IPS DF 4.7 (cell line): ENCODE results near the gene LUZP1.

Experiments
- DNase-seq: peaks from one replicate; pipeline ENCODE4 v3.0.0-alpha.2; 2013; ENCODE audit warnings: low spot score; ENCODE audit errors: extremely low read depth

Gene LUZP1

GRCh38 chr1:23156940-23157339 is 11.7 kb downstream of the LUZP1 start:
- no peak for DNase-seq

GRCh38 chr1:23152966-23153684 is 15.5 kb downstream of the LUZP1 start:
- DNase-seq = no peak

- no peak for DNase-seq
Measured at GRCh38 chr1:23150742-23151141, 17.9 kb downstream of the LUZP1 start.

GRCh38 chr1:23150125-23150524 is 18.5 kb downstream of the LUZP1 start:
- DNase-seq = no peak

- no peak for DNase-seq
Measured at GRCh38 chr1:23149114-23149513, 19.5 kb downstream of the LUZP1 start.

- DNase-seq = no peak
Measured at GRCh38 chr1:23148084-23148483, 20.6 kb downstream of the LUZP1 start.

- DNase-seq = no peak
Measured at GRCh38 chr1:23140940-23141596, 27.6 kb downstream of the LUZP1 start.

- DNase-seq = no peak
Measured at GRCh38 chr1:23135268-23135667, 33.4 kb downstream of the LUZP1 start.

- DNase-seq = no peak
Measured at GRCh38 chr1:23134055-23134454, 34.6 kb downstream of the LUZP1 start.

GRCh38 chr1:23133587-23133986 is 35.1 kb downstream of the LUZP1 start:
- DNase-seq = no peak

- DNase-seq = no peak
Measured at GRCh38 chr1:23132033-23132432, 36.6 kb downstream of the LUZP1 start.

- no peak for DNase-seq
Measured at GRCh38 chr1:23129846-23130245, 38.8 kb downstream of the LUZP1 start.

- no peak for DNase-seq
Measured at GRCh38 chr1:23126801-23127200, 41.9 kb downstream of the LUZP1 start.

GRCh38 chr1:23126200-23126599 is 42.5 kb downstream of the LUZP1 start:
- DNase-seq = no peak

- DNase-seq = no peak
Measured at GRCh38 chr1:23125489-23125888, 43.2 kb downstream of the LUZP1 start.

GRCh38 chr1:23124259-23125026 is 44.2 kb downstream of the LUZP1 start:
- DNase-seq = no peak

- DNase-seq = no peak
Measured at GRCh38 chr1:23123528-23123927, 45.1 kb downstream of the LUZP1 start.

- DNase-seq = no peak
Measured at GRCh38 chr1:23122796-23123195, 45.9 kb downstream of the LUZP1 start.

- no peak for DNase-seq
Measured at GRCh38 chr1:23122023-23122748, 46.5 kb downstream of the LUZP1 start.

GRCh38 chr1:23120383-23120782 is 48.3 kb downstream of the LUZP1 start:
- DNase-seq = no peak

- no peak for DNase-seq
Measured at GRCh38 chr1:23118957-23119792, 49.5 kb downstream of the LUZP1 start.
